Activated CD4-positive, alpha-beta T cell treated with anti-CD3 and anti-CD28 coated beads, Interleukin-2, amount 50 U/mL, for 4 hours (primary cell): ENCODE data around the gene ASB2.

ENCODE experiments used
- DNase-seq, 2 experiments: peaks; one replicate each; pipeline ENCODE4 v3.0.0-alpha.2; 2020

ASB2 gene

DNA sequence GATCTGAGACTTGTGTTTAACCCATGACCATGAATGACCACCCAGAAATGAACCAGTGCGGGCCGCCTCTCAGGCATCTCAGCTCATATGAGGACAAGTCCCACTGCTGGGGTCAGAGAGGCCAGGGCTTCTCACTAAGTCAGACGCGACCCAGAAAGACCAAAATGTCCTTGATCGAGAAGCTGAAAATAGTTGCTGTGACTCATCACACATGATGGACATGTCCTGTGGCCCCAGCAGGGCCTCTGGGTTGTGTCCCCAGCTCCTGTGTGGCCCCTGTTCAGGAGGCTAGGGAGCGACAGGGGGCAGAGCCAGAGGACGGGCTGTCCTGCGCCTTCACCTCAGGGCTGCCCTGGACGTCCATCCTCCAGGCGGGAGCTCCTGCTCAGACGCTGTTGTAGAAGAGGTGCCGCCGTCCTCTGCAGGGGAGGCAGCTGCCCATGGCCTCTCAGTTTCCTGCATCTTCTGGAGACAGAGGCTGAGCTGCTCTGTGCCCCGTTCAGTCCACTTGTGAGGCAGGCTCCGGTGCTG is 78.2 kb downstream of the ASB2 start:
- no peak for DNase-seq

DNA sequence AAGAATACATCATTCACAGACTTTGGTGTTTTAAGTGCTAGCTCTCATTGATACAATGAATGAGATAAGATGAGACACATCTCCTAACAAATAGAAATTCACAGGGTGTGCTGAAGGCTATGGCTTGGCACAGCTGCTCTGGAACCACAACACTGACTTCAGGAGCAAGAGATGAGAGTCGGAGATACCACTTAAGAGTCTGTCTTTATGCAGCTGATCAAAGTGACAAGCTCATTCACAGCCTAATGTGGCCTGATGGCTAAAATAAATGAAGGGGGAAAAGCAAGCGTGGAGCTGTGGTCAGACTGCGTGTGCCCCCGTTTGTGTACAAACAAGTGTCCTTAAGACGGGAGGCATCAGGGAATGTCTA is 78.9 kb downstream of the ASB2 start:
- DNase-seq, result no peak

DNA sequence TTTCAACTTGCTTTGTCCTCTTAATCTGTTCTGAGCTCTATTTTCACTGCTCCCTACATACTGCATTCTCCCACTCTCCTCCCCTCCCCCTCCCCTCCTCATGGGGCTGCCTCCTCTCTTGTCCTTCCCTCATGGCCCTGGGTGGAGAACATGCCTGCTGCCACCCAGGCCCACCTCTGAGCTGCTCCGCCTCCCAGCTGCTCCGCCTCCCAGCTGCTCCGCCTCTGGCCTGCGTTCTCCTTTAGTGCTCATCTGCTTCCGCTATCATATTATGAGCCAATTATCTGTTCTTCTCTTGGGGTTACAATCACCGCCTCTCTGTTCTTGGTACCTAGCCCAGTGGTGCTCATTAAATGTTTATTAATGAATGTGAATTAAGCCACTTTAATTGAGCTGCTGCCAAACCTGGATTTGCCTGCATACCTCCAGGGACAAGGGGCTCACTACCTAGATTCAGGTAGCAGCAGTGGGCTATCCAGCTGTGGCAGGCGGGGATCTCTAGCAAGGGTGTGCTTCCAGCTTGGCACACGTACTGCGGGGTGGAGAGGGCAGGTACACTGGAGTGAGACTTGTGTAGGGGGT is 81.3 kb downstream of the ASB2 start:
- DNase-seq, result no peak

DNA sequence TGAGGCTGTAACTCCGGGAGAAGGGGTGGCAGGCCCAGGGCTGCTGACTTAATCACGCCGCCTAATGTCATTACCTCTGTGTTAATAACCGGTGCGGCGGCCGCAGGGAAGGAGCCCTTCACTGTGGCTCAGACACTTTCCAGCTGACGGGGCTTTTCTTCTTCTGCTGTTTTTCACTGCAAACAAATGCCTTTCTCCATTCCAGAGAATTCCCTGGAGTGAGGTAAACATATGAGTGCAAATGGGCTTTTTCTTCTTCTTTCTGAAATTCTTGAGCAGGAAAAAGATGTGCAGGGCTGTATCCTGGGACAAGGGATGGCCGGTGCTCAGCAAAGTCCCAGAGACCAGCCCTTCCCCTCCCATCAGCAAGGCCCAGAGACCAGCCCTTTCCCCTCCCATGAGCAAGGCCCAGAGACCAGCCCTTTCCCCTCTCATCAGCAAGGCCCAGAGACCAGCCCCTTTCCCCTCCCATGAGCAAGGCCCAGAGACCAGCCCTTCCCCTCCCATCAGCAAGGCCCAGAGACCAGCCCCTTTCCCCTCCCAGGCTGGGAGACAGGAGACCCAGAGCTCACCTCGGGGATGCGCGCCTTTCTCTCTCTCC is 82.6 kb downstream of the ASB2 start:
- no peak for DNase-seq

DNA sequence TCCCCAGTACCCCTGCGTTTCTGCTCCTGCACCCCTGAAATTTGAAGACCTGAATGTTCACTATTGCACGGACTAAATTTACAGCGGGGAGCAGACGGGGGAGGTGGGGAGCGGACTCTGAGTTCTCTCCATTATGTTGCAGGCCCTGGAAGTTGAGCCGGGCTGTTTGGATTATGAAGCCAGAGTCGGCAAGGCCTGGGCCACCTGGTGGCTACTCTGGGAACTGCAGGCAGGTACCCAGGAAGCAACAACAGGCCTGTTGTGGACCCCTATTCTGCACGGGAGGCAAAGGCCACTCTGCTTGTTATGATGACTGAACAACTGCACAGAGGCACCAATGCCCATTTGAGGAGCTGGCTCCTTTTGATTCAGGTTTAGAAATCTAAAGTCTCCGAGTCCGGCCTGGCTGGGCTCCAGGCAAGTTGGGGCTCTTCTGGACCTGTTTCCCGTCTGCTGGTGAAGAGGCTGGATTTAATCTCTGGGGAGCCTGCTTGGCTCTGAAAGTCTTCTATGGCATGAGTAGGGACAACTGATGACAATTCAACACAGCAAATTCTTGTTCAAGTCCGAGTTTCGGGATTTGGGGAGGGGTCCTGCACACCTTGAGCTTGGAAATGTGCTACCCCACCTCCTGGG is 83.3 kb downstream of the ASB2 start:
- DNase-seq, result peak; percentile 59 to 61

DNA sequence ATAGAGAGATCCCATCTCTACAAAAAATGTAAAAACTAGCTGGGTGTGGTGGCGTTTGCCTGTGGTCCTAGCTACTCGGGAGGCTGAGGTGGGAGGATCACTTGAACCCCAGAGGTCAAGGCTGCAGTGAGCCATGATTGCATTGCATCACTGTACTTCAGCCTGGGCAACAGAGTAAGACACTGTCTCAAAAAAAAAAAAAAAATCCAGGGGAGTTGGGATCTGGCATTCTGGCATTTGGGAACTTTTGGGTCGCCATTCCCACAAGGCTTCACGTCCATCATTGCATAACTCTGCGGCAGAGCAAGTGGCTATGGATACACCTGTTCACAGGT is 83.9 kb downstream of the ASB2 start:
- no peak for DNase-seq

DNA sequence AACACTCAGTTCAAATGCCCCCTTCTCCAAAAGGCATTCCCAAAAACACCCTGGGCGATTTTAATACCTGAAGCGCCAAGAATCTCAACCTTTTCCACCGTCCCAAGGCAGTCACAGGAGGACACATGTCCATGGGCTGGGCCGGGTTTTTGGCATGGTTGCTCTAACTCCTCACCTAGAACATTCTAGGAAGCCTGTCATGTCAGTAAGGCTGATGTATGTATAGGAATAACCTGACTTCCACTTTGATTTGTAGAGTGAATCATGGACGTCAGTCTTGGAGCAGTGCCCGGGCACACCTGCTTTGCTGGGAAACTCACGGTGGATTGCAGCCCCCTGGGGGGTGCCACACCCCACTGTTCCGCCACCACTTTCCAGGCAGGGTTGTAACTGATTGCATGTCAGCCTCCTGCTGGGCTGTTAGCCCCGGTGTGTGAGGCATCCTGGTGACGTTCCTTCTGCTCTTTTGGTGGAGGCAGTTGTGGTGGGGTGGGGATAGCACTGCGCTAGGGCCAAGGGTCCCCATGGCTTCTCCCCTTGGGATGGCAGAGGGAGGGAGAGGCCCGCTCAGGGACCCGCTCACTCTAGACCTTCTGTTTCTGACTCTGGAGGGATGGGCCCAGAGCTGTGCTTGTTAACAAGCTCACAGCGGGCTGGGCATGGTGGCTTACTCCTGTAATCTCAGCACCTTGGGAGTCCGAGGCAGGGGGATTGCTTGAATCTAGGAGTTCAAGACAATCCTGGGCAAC is 84.4 kb downstream of the ASB2 start:
- no peak for DNase-seq

DNA sequence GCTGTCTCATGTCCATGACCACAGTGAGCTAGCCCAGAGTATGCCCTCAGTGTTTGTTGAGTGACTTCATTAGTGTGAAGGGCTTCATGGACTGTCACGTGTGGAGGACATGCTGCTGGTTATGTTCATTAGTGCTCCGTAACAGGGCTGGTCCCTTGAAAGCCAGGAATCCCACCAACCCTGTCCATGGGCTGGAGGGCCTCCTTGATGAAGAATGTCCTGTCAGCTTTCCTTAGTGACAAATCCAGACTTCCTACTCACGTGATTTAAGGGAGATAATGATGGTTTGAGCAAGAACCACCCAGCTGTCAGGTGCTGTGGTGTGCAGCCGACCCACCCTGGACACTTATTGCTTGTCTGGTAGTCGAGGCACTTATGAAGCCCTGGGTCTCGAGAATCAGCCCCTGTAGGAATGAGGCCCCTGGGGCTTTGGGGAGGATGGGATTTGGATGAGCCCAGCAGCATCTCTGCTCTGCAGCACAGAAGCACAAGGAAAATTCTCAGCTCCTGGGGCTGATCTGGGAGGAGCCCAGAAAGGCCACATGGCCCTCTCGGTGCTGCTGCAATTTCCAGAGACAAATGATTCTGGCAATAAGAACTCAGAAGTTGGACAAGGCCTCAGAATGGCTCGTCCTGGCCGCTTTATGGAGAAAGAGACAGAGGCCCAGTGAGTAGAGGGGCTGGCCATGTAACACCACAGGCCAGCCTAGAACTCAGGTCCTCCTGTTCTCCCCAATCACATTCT is 86.5 kb downstream of the ASB2 start:
- DNase-seq, result no peak

DNA sequence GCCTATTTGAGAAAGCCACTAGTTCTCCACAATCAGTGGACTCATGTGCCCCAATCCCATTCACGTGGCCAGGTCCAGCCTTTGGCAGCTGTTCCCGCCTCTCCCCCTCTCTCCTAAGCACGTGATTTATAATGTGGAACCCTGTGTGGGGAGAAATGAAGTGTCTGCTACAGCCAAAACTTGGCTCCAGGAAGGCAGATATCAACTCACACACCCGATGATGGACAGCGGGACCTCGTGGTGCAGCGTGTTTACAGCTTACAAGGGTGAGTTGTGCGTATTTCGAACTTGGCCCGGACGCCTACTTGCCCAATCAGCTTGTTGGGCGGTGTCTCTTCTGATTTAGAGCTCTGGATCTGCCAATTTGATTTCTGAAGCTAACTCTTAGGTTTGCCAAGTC is 87.4 kb downstream of the ASB2 start:
- no peak for DNase-seq

DNA sequence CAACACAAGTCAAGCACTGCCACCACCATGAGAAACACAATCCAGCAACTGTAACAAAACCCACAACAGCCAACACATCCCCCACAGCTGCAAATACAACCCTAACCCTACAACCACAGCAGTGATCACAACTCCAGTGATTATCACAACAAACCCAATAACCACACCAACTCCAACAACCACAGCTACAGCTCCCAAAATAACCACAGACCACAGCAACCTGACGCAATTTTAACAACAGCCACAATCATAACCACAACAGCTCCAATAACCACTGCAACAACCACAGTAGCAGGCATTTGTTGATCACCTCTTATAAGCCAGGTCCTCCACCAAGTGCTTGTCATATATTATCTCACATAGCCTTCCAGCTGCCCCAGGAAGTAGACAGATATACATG is 91.4 kb downstream of the ASB2 start:
- no peak for DNase-seq
